ENCODE results near the gene RAB44.
"Not testable (repeated sequence)": the region's sequence is repeated elsewhere in the genome, so short reads cannot be mapped to it uniquely, and the experiment has no call there.

RAB44 gene

GRCh38 chr6:36686668-36687513 is 10.7 kb upstream of the RAB44 start:
- no peak for DNase-seq (ENCODE audit: low read depth in 3 of 3)

- DNase-seq (ENCODE audit: low read depth in 3 of 3) = no peak
These were observed 9.4 kb upstream of the RAB44 start for GRCh38 chr6:36688063-36688738.

GRCh38 chr6:36688739-36689075 is 8.9 kb upstream of the RAB44 start:
- DNase-seq (ENCODE audit: low read depth in 3 of 3) = no peak

GRCh38 chr6:36691011-36691410 is 6.6 kb upstream of the RAB44 start:
- no peak for DNase-seq (ENCODE audit: low read depth in 3 of 3)

- DNase-seq (ENCODE audit: low read depth in 3 of 3) = no peak
These were observed 6.0 kb upstream of the RAB44 start for GRCh38 chr6:36691612-36692011.

- no peak for DNase-seq (ENCODE audit: low read depth in 3 of 3)
These were observed 5.4 kb upstream of the RAB44 start for GRCh38 chr6:36692220-36692619.

- no peak for DNase-seq (ENCODE audit: low read depth in 3 of 3)
These were observed 4.5 kb upstream of the RAB44 start for GRCh38 chr6:36692861-36693702.

- DNase-seq (ENCODE audit: low read depth in 3 of 3) = no peak
These were observed 3.0 kb upstream of the RAB44 start for GRCh38 chr6:36694616-36695015.

- DNase-seq (ENCODE audit: low read depth in 3 of 3) = no peak
These were observed 2.2 kb upstream of the RAB44 start for GRCh38 chr6:36695414-36695813.

GRCh38 chr6:36698196-36698595 is 570 bp downstream of the RAB44 start:
- no peak for DNase-seq (ENCODE audit: low read depth in 3 of 3)

GRCh38 chr6:36698871-36699271 is 1.2 kb downstream of the RAB44 start:
- no peak for DNase-seq (ENCODE audit: low read depth in 3 of 3)

- no peak for DNase-seq (ENCODE audit: low read depth in 3 of 3)
These were observed 1.7 kb downstream of the RAB44 start for GRCh38 chr6:36699348-36699747.

- no peak for DNase-seq (ENCODE audit: low read depth in 3 of 3)
These were observed 2.6 kb downstream of the RAB44 start for GRCh38 chr6:36700071-36700812.

GRCh38 chr6:36700831-36701230 is 3.2 kb downstream of the RAB44 start:
- no peak for DNase-seq (ENCODE audit: low read depth in 3 of 3)

GRCh38 chr6:36701401-36701991 is 3.9 kb downstream of the RAB44 start:
- DNase-seq (ENCODE audit: low read depth in 3 of 3) = no peak

GRCh38 chr6:36702656-36703055 is 5.0 kb downstream of the RAB44 start:
- no peak for DNase-seq (ENCODE audit: low read depth in 3 of 3)

- no peak for DNase-seq (ENCODE audit: low read depth in 3 of 3)
These were observed 5.5 kb downstream of the RAB44 start for GRCh38 chr6:36703081-36703606.

- no peak for DNase-seq (ENCODE audit: low read depth in 3 of 3)
These were observed 6.4 kb downstream of the RAB44 start for GRCh38 chr6:36703982-36704381.

- DNase-seq (ENCODE audit: low read depth in 3 of 3) = not testable (repeated sequence)
These were observed 7.4 kb downstream of the RAB44 start for GRCh38 chr6:36704961-36705577.

- no peak for DNase-seq (ENCODE audit: low read depth in 3 of 3)
These were observed 8.7 kb downstream of the RAB44 start for GRCh38 chr6:36706339-36706738.

- DNase-seq (ENCODE audit: low read depth in 3 of 3) = no peak
These were observed 15.2 kb downstream of the RAB44 start for GRCh38 chr6:36712816-36713215.

All from stimulated activated CD4-positive, alpha-beta T cell treated with anti-CD3 and anti-CD28 coated beads, TNF-alpha, amount 100 ng/mL, for 4 hours (primary cell).